Right cardiac atrium (tissue), 5 donors: ENCODE results near the gene DMXL1. TPM values are rescaled to one million over a fixed set of nuclear protein-coding genes. Genes with fewer than 3 reads are reported as not detected.
"Not testable (repeated sequence)": the region's sequence is repeated elsewhere in the genome, so short reads cannot be mapped to it uniquely, and the experiment has no call there.

Experiments used
- ATAC-seq, 2 donors: fragments of 200-7000 bp; cut with Tn5 transposase; one replicate each; pipeline versions ENCODE4 v1.8.0 to v1.9.1; 2020; ENCODE audit warnings: moderate library complexity in 2 of 2, mild to moderate bottlenecking in 1 of 2
- DNase-seq, 3 donors: peaks; one replicate each; pipeline ENCODE4 v3.0.0-alpha.2; 2020
- H3K27ac ChIP-seq: one replicate; pipeline ENCODE4 v1.5.1; 2013; ENCODE audit warnings: mild to moderate bottlenecking, low read length, control low read depth, moderate library complexity
- H3K27me3 ChIP-seq: one replicate; pipeline ENCODE4 v1.6.1; 2013; ENCODE audit not compliant: control insufficient read depth, insufficient read depth
- H3K4me1 ChIP-seq: one replicate; pipeline ENCODE4 v1.6.1; 2013; ENCODE audit warnings: low read length; ENCODE audit not compliant: control insufficient read depth, insufficient read depth
- H3K4me3 ChIP-seq: one replicate; pipeline ENCODE4 v1.5.1; 2013; ENCODE audit warnings: low read length, control low read depth
- H3K9me3 ChIP-seq: one replicate; pipeline ENCODE4 v1.6.1; 2013; ENCODE audit warnings: low read length; ENCODE audit not compliant: control insufficient read depth
- WGBS: extraction: QIAGEN DNeasy Blood & Tissue Kit; methylation state at CpG from one replicate; pipeline ENCODE4 v1.1.7; 2013; 5-methylcytosine and 5-hydroxymethylcytosine counted together
- intact Hi-C, 4 donors: fragments of 100-400 bp; cut with DNase I; formaldehyde crosslinking; loops; one replicate each; pipeline versions ENCODE4 v1.11.0 to v1.14.0; 2022 to 2023
- polyA plus RNA-seq: library from polyadenylated mRNA; stranded (reverse); fragments of 200-250 nt; gene quantifications from one replicate; pipeline ENCODE4 v1.2.3, GENCODE V29; 2013
- total RNA-seq, 4 donors: library from RNA; stranded (reverse); fragmentation: NEBNext Ultra II Directional; extraction: Animal tissue kit (Norgen Biotek cat#: 25700); gene quantifications; one replicate each; pipeline ENCODE4 v1.2.1, GENCODE V29; 2021
- donor health status: healthy with polysubstance abuse.
- donor health status: DM: no; HTN: yes; CAD: no.
- donor health status: DM: no; HTN: no; CAD: no.
- donor health status: DM: no; HTN: yes; CAD: no; lungs with severe emphysema.
- donor health status: DM: yes; HTN: yes; CAD: no.

Gene DMXL1
- total and polyA plus RNA-seq, 5 donors = 10.8 to 42.3 (median 32.1) TPM

DNA sequence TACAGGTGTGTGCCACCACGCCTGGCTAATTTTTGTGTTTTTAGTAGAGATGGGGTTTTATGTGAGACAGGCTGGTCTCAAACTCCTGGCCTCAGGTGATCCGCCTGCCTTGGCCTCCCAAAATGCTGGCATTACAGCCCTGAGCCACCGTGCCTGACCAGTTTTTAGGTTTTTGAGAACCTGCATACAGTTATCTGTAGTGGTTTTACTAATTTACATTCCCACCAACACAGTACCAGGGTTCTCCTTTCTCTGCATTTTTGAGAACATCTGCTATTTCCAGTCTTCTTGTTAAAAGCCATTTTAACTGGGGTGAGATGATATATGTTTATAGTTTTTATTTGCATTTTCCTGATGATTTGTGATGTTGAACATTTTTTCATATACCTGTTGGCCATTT lies 12.8 kb downstream of the DMXL1 start:
- DNase-seq (no peak), ATAC-seq (no peak)
- intact Hi-C loops = no loop called here
- H3K27me3 ChIP-seq = no peaks in the 10 kb centered on the region
- no peaks in the 10 kb centered on the region for H3K9me3 ChIP-seq
- H3K27ac ChIP-seq = no peak overlapping the region
- H3K4me3 ChIP-seq = no peak overlapping the region
- H3K4me1 ChIP-seq = no peaks in the 10 kb centered on the region
- over 99% methylated on average over 3 of the region's 3 CpGs for WGBS

GRCh38 chr5:119088438-119088837 lies 17.6 kb downstream of the DMXL1 start:
- 80% methylated on average over 2 of the region's 2 CpGs for WGBS
- ATAC-seq = no peak
- no peak overlapping the region for H3K27ac ChIP-seq
- intact Hi-C loops = no loop called here
- H3K4me1 ChIP-seq = no peaks in the 10 kb centered on the region
- no peaks in the 10 kb centered on the region for H3K27me3 ChIP-seq
- no peaks in the 10 kb centered on the region for H3K9me3 ChIP-seq
- H3K4me3 ChIP-seq = no peak overlapping the region
- no peak for DNase-seq

DNA sequence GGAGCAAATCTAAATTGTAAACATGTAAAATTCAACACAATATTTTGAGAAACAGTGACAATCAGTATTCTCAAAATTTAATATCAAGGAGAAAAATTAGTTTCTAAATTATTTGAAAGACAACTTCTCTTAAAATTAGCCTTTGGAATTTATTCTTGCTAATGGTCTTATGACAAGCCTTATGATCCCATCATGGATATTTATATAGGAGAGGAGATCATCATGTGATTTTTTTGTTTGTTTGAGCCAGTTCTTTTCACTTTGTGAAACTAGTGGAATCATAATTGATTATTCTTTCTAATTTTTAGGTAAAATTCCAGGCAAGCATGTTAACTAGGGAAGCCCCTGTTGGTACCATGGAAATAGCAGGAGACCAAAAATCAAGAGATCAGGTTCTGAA lies 24.7 kb downstream of the DMXL1 start:
- DNase-seq (no peak), ATAC-seq (no peak)
- H3K9me3 ChIP-seq = no peaks in the 10 kb centered on the region
- H3K4me1 ChIP-seq = peaks cover 3% of the 10 kb centered on the region
- no peak overlapping the region for H3K27ac ChIP-seq
- H3K4me3 ChIP-seq = no peak overlapping the region
- H3K27me3 ChIP-seq = no peaks in the 10 kb centered on the region
- intact Hi-C loops = no loop called here

GRCh38 chr5:119105971-119106370 lies 35.1 kb downstream of the DMXL1 start:
- Histone ChIP-seq H3K4me1 (no peaks in the 10 kb centered on the region), H3K27me3 (no peaks in the 10 kb centered on the region), H3K27ac (no peak overlapping the region), H3K9me3 (no peaks in the 10 kb centered on the region), H3K4me3 (no peak overlapping the region)
- DNase-seq = no peak
- intact Hi-C loops = no loop called here
- no peak for ATAC-seq

DNA sequence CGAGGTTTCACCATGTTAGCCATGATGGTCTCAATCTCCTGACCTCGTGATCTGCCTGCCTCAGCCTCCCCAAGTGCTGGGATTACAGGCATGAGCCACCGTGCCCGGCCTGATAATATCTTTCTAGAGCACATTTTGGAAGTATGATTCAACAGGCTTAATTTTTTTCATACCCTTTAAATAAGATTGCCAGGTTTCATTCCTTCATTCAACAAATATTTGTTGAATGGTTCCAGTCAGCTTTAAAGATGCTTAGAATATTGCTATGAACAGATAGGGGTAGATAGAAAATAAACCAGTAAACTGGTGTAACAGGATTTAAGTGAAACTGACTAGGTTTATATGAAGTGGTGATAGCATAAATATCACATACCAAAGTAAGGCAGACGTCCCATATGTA lies 41.3 kb downstream of the DMXL1 start:
- Histone ChIP-seq H3K4me3 (no peak overlapping the region), H3K9me3 (no peaks in the 10 kb centered on the region), H3K4me1 (no peaks in the 10 kb centered on the region), H3K27ac (no peak overlapping the region), H3K27me3 (no peaks in the 10 kb centered on the region)
- DNase-seq (no peak), ATAC-seq (no peak)
- intact Hi-C loops = no loop called here
- WGBS = 95% methylated on average over 5 of the region's 5 CpGs

DNA sequence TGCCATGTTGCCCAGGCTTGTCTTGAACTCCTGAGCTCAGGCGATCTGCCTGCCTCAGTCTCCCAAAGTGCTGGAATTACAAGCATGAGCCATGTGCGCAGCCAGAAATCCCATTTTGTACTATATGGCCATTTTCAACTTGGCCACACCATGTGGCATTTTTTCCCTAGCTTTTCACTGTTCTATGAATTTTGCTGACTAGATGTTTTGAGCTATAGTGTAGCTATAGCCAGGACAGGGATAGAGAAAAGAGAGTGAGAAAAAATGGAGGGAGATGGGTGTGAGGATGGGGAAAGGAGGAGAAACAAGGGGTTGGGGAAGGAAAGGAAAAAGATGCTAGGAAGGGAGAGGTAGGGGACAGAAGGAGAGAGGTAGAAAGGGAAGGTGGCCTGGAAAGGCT lies 46.4 kb downstream of the DMXL1 start:
- ATAC-seq = no peak
- H3K9me3 ChIP-seq = no peaks in the 10 kb centered on the region
- no peaks in the 10 kb centered on the region for H3K27me3 ChIP-seq
- intact Hi-C loops = no loop called here
- no peaks in the 10 kb centered on the region for H3K4me1 ChIP-seq
- no peak overlapping the region for H3K27ac ChIP-seq
- DNase-seq = no peak
- 98% methylated on average over 2 of the region's 2 CpGs for WGBS
- no peak overlapping the region for H3K4me3 ChIP-seq

GRCh38 chr5:119118000-119118399 lies 47.1 kb downstream of the DMXL1 start:
- H3K27me3 ChIP-seq = no peaks in the 10 kb centered on the region
- H3K9me3 ChIP-seq = no peaks in the 10 kb centered on the region
- ATAC-seq (no peak), DNase-seq (no peak)
- no peak overlapping the region for H3K27ac ChIP-seq
- H3K4me3 ChIP-seq = no peak overlapping the region
- intact Hi-C loops = no loop called here
- no peaks in the 10 kb centered on the region for H3K4me1 ChIP-seq

DNA sequence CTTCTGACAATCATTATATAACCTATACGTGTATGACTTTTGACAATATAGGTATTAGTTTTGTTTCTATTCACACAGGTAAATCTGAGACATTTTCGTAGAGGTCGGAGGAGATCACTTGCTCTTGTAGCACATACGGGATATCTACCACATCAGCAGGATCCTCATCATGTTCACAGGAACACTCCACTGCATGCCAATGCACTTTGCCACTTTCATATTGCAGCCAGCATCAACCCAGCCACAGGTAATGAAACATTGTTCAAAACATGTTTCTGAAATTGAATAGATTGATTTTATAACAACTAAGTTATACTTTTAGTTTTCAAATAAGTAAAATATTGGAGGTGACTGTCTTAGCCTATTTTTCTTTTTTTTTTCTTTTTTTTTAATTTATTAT lies 50.0 kb downstream of the DMXL1 start:
- no peaks in the 10 kb centered on the region for H3K9me3 ChIP-seq
- no peak overlapping the region for H3K27ac ChIP-seq
- H3K27me3 ChIP-seq = no peaks in the 10 kb centered on the region
- no peak for DNase-seq
- no peaks in the 10 kb centered on the region for H3K4me1 ChIP-seq
- 94% methylated on average over 4 of the region's 4 CpGs for WGBS
- H3K4me3 ChIP-seq = no peak overlapping the region
- intact Hi-C loops = no loop called here
- no peak for ATAC-seq

GRCh38 chr5:119122474-119122873 lies 51.6 kb downstream of the DMXL1 start:
- H3K27me3 ChIP-seq, H3K9me3 ChIP-seq, ATAC-seq, intact Hi-C loops, H3K27ac ChIP-seq, DNase-seq, H3K4me3 ChIP-seq, H3K4me1 ChIP-seq: not testable (repeated sequence)
- 98% methylated on average over 27 of the region's 27 CpGs for WGBS

- no peak overlapping the region for H3K27ac ChIP-seq
- no peak for ATAC-seq
These were observed 52.4 kb downstream of the DMXL1 start for GRCh38 chr5:119123280-119123679.

DNA sequence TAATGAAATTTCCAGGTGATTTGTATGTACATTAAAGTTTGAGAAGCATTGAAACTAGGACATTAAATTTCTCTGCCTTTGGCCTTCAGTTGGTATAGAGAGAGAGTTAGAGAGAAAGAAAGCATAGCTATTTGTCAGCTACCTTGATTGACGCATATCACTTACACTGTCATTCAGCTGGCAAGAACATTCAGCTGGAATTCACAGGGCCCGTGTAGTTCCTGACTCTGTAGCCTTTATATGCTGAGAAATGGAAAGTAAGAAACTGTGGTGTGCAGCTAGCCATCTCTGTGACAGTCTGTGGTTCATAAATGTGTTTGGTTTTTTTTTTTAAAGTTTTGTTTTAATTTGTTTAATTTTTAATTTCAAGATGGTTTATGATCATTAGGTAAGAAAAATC lies 58.9 kb downstream of the DMXL1 start:
- 57% methylated on average over 2 of the region's 2 CpGs for WGBS
- Histone ChIP-seq H3K4me1 (no peaks in the 10 kb centered on the region), H3K27ac (no peak overlapping the region), H3K9me3 (no peaks in the 10 kb centered on the region), H3K4me3 (no peak overlapping the region), H3K27me3 (no peaks in the 10 kb centered on the region)
- intact Hi-C loops = no loop called here
- ATAC-seq (no peak), DNase-seq (no peak)

More at GRCh38 chr5:119123280-119123679, 52.4 kb downstream of the DMXL1 start:
- no peaks in the 10 kb centered on the region for H3K4me1 ChIP-seq
- DNase-seq = no peak
- WGBS = 100% methylated on average over 2 of the region's 2 CpGs
- no peak overlapping the region for H3K4me3 ChIP-seq
- H3K27me3 ChIP-seq = no peaks in the 10 kb centered on the region
- intact Hi-C loops = no loop called here
- H3K9me3 ChIP-seq = no peaks in the 10 kb centered on the region

- 99% methylated on average over 2 of the region's 2 CpGs for WGBS
- no peaks in the 10 kb centered on the region for H3K9me3 ChIP-seq
- no peak overlapping the region for H3K27ac ChIP-seq
- DNase-seq = no peak
- no peak for ATAC-seq
- no peaks in the 10 kb centered on the region for H3K27me3 ChIP-seq
- no peaks in the 10 kb centered on the region for H3K4me1 ChIP-seq
- intact Hi-C loops = no loop called here
- no peak overlapping the region for H3K4me3 ChIP-seq
These were observed 60.8 kb downstream of the DMXL1 start for GRCh38 chr5:119131530-119132304.
